A549 (cell line): ENCODE measurements around the gene PRKX. TPM values are rescaled to one million over a fixed set of nuclear protein-coding genes. Genes with fewer than 3 reads are reported as not detected.
A peak's percentile ranks its signal among the peaks of the same experiment; 100 is the strongest.

Source experiments
- ATAC-seq, 2 experiments: fragments of 200-7000 bp in 1 of 2; fragments of >200 bp in 1 of 2; cut with Nextera tagmentation in 1 of 2; cut with Tn5 transposase in 1 of 2; 3 replicates each; pipeline versions ENCODE4 v1.8.0 to v1.9.1; 2018 to 2020; ENCODE audit warnings: mild to moderate bottlenecking in 1 of 2, moderate library complexity in 1 of 2
- CTCF ChIA-PET: fragments of 300-600 bp; sonication (Branson Sonifier 250); formaldehyde crosslinking; extraction: SDS; loops from one replicate; lab custom pipeline; 2021; ENCODE audit warnings: antibody characterized with exemption, inconsistent platforms; lab: Yijun Ruan, JAX
- POLR2A ChIA-PET: fragments of 350-600 bp; formaldehyde crosslinking; extraction: SDS; loops from one replicate; lab custom pipeline; 2021; ENCODE audit warnings: antibody characterized with exemption, inconsistent platforms; lab: Yijun Ruan, JAX
- DNase-seq, 2 experiments: peaks; one replicate each; pipeline versions ENCODE4 v3.0.0 to v3.0.0-alpha.2; 2011 to 2016; ENCODE audit warnings: low read depth in 1 of 2, low spot score in 1 of 2
- FAIRE-seq: peaks from 2 replicates; lab custom pipeline; 2011; peaks lifted over from hg19 to GRCh38; lab: Jason Lieb, UNC
- H3K27ac ChIP-seq, 2 experiments: fragments of >200 bp; sonication (Bioruptor Twin); formaldehyde crosslinking; 3 replicates each; pipeline ENCODE4 v1.5.1; 2016 to 2017
- H3K4me1 ChIP-seq: fragments of >200 bp; sonication (Bioruptor Twin); formaldehyde crosslinking; 3 replicates; pipeline ENCODE4 v1.6.1; 2016
- H3K4me2 ChIP-seq: fragments of >200 bp; sonication (Bioruptor Twin); formaldehyde crosslinking; 3 replicates; pipeline ENCODE4 v1.6.1; 2016
- H3K4me3 ChIP-seq: fragments of >200 bp; sonication (Bioruptor Twin); formaldehyde crosslinking; 3 replicates; pipeline ENCODE4 v1.5.1; 2016
- H3K9me3 ChIP-seq: fragments of >200 bp; sonication (Bioruptor Twin); formaldehyde crosslinking; 3 replicates; pipeline ENCODE4 v1.6.1; 2016
- CBX8 ChIP-seq: fragments of 200-600 bp; sonication (generic); IDR thresholded peaks from 2 replicates; pipeline ENCODE4 v1.6.1; 2016
- CHD4 ChIP-seq: fragments of 200-600 bp; sonication (generic); IDR thresholded peaks from 2 replicates; pipeline ENCODE4 v1.6.1; 2016; ENCODE audit warnings: antibody characterized with exemption, mild to moderate bottlenecking, borderline replicate concordance
- EHF ChIP-seq: fragments of 250-450 bp; sonication (Bioruptor Pico); IDR thresholded peaks from 2 replicates; pipeline ENCODE4 v1.5.0; 2020; ENCODE audit warnings: mild to moderate bottlenecking
- HDAC2 ChIP-seq: fragments of 200-600 bp; sonication (generic); IDR thresholded peaks from 2 replicates; pipeline ENCODE4 v1.6.1; 2016
- HEYL ChIP-seq: fragments of 250-450 bp; sonication (Bioruptor Pico); IDR thresholded peaks from 2 replicates; pipeline ENCODE4 v1.8.0; 2021; ENCODE audit warnings: mild to moderate bottlenecking, moderate library complexity
- HOXA7 ChIP-seq: fragments of 250-450 bp; sonication (Bioruptor Pico); IDR thresholded peaks from 2 replicates; pipeline ENCODE4 v1.5.0; 2020; ENCODE audit warnings: mild to moderate bottlenecking, moderate library complexity
- HOXB13 ChIP-seq: fragments of 250-450 bp; sonication (Bioruptor Pico); IDR thresholded peaks from 2 replicates; pipeline ENCODE4 v1.5.0; 2020; ENCODE audit warnings: low read depth, mild to moderate bottlenecking, moderate library complexity
- NPAS2 ChIP-seq: fragments of 250-450 bp; sonication (Bioruptor Pico); IDR thresholded peaks from 2 replicates; pipeline ENCODE4 v1.8.0; 2022; ENCODE audit warnings: mild to moderate bottlenecking, moderate library complexity, borderline replicate concordance
- PHF8 ChIP-seq: fragments of 200-600 bp; sonication (generic); IDR thresholded peaks from 2 replicates; pipeline ENCODE4 v1.6.1; 2016; ENCODE audit warnings: low read depth, mild to moderate bottlenecking, antibody characterized with exemption, moderate library complexity, borderline replicate concordance
- POLR2A ChIP-seq: IDR thresholded peaks from 2 replicates; pipeline ENCODE4 v1.6.1; 2012; ENCODE audit warnings: mild to moderate bottlenecking, low read length
- POLR2AphosphoS2 ChIP-seq: conservative IDR thresholded peaks from 2 replicates; pipeline ENCODE4 v1.6.1; 2012; ENCODE audit warnings: low read length, improper control_type of control experiment, inconsistent platforms
- RAD21 ChIP-seq, 2 experiments: fragments of >200 bp in 1 of 2; sonication (Bioruptor Twin) in 1 of 2; formaldehyde crosslinking in 1 of 2; IDR thresholded peaks in 1 of 2; conservative IDR thresholded peaks in 1 of 2; 2 replicates in 1 of 2; 3 replicates in 1 of 2; pipeline ENCODE4 v1.6.1; 2012 to 2018; ENCODE audit warnings: inconsistent platforms in 1 of 2
- RCOR1 ChIP-seq: fragments of 150-350 bp; IDR thresholded peaks from 2 replicates; pipeline ENCODE4 v1.6.1; 2014; ENCODE audit warnings: antibody characterized with exemption, low read length, low read depth
- RNF2 ChIP-seq: fragments of 200-600 bp; sonication (generic); IDR thresholded peaks from 2 replicates; pipeline ENCODE4 v1.6.1; 2016; ENCODE audit warnings: low read depth, mild to moderate bottlenecking, antibody characterized with exemption, moderate library complexity, borderline replicate concordance
- SREBF2 ChIP-seq: fragments of 450-650 bp; IDR thresholded peaks from 2 replicates; pipeline ENCODE4 v1.6.1; 2014; ENCODE audit warnings: mild to moderate bottlenecking, moderate library complexity
- TFCP2L1 ChIP-seq: fragments of 250-450 bp; sonication (Bioruptor Pico); IDR thresholded peaks from 2 replicates; pipeline ENCODE4 v1.5.0; 2021; ENCODE audit warnings: mild to moderate bottlenecking
- TP53 ChIP-seq: fragments of 250-450 bp; sonication (Bioruptor Pico); IDR thresholded peaks from 2 replicates; pipeline ENCODE4 v1.5.0; 2021; ENCODE audit warnings: mild to moderate bottlenecking, moderate library complexity
- ZNF302 ChIP-seq: fragments of 250-450 bp; sonication (Bioruptor Pico); IDR thresholded peaks from 2 replicates; pipeline ENCODE4 v1.9.0; 2021; ENCODE audit warnings: inconsistent platforms, mild to moderate bottlenecking, moderate library complexity
- WGBS: methylation state at CpG from one replicate; pipeline ENCODE4 v1.1.6; 2017; ENCODE audit errors: missing lambda C conversion rate; 5-methylcytosine and 5-hydroxymethylcytosine counted together
- polyA plus RNA-seq, 4 experiments: library from polyadenylated mRNA; depleted of rRNA in 3 of 4; stranded (reverse); fragments of >200 nt; fragmentation: RNase III in 1 of 4; extraction: RNeasy Plus Mini Kit Qiagen cat#74134 plus additional on column Dnase treatment in 1 of 4; gene quantifications; 2 replicates in 3 of 4; 3 replicates in 1 of 4; pipeline ENCODE4 v1.2.3, GENCODE V29; 2011 to 2017
- TF ChIP-seq, protein P1 (sequence below): fragments of 450-650 bp; IDR thresholded peaks from 2 replicates; pipeline ENCODE4 v1.6.1; 2014; ENCODE audit warnings: antibody characterized with exemption
- TF ChIP-seq, protein P2 (sequence below): IDR thresholded peaks from 2 replicates; pipeline ENCODE4 v1.6.1; 2012
- TF ChIP-seq, protein P3 (sequence below): fragments of >200 bp; sonication (Bioruptor Twin); formaldehyde crosslinking; IDR thresholded peaks from 3 replicates; pipeline ENCODE4 v1.6.1; 2016
- TF ChIP-seq, protein P4 (sequence below): fragments of >200 bp; sonication (Bioruptor Twin); formaldehyde crosslinking; IDR thresholded peaks from 3 replicates; pipeline ENCODE4 v1.5.1; 2016
- TF ChIP-seq, protein P5 (sequence below): fragments of 250-450 bp; sonication (Bioruptor Pico); IDR thresholded peaks from 2 replicates; pipeline ENCODE4 v1.5.0; 2021; ENCODE audit warnings: mild to moderate bottlenecking, moderate library complexity, borderline replicate concordance

PRKX gene
- polyA plus RNA-seq, 2 of the 4 experiments (the other 2 are of a cell fraction), result 18.2 to 36.0 TPM

DNA sequence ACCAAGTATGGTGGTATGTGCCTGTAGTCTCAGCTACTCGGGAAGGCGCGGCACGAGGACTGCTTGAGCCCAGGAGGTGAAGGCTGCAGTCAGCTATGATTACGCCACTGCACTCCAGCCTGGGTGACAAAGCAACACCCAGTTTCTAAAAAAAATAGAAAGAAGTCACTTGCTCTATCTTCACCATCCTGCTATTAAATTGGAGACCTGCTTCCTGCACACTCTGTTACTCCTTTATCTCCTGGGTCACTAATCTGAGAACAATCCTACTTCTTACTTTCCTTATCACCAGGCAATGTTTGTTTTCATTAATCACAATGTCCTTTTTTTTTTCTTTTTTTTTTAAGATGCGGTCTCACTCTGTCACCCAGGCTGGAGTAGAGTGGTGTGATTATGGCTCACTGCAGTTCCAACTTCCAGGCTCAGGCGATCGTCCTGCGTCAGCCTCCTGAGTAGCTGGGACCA is 16.2 kb downstream of the PRKX start:
- peaks cover 10% of the 10 kb centered on the region; the same call in 2 of the 3 replicates for H3K4me1 ChIP-seq
- no peaks in the 10 kb centered on the region for H3K9me3 ChIP-seq
- peak overlapping the region; percentile 36 for H3K4me2 ChIP-seq
- ChIA-PET POLR2A (no interaction called here), CTCF (no interaction called here)
- 91% methylated on average over 9 of the region's 9 CpGs for WGBS
- no peak for FAIRE-seq
- TF ChIP-seq RNF2, result no peak
- no peak for TF ChIP-seq RCOR1
- no peak for TF ChIP-seq TP53 (CRISPR knock-in tag)
- no peak for TF ChIP-seq ZNF302 (CRISPR knock-in tag)
- TF ChIP-seq PHF8, result no peak
- TF ChIP-seq, protein P1, sequence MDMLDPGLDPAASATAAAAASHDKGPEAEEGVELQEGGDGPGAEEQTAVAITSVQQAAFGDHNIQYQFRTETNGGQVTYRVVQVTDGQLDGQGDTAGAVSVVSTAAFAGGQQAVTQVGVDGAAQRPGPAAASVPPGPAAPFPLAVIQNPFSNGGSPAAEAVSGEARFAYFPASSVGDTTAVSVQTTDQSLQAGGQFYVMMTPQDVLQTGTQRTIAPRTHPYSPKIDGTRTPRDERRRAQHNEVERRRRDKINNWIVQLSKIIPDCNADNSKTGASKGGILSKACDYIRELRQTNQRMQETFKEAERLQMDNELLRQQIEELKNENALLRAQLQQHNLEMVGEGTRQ, result no peak
- no peak for TF ChIP-seq TFCP2L1 (CRISPR knock-in tag)
- no peak for TF ChIP-seq NPAS2 (CRISPR knock-in tag)
- TF ChIP-seq, protein P2, sequence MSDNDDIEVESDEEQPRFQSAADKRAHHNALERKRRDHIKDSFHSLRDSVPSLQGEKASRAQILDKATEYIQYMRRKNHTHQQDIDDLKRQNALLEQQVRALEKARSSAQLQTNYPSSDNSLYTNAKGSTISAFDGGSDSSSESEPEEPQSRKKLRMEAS, result no peak
- TF ChIP-seq HEYL (CRISPR knock-in tag), result no peak
- no peak for TF ChIP-seq HDAC2
- no peak for TF ChIP-seq SREBF2
- no peak for TF ChIP-seq POLR2AphosphoS2
- no peak for TF ChIP-seq EHF (CRISPR knock-in tag)
- no peak for TF ChIP-seq CHD4
- TF ChIP-seq, protein P3, sequence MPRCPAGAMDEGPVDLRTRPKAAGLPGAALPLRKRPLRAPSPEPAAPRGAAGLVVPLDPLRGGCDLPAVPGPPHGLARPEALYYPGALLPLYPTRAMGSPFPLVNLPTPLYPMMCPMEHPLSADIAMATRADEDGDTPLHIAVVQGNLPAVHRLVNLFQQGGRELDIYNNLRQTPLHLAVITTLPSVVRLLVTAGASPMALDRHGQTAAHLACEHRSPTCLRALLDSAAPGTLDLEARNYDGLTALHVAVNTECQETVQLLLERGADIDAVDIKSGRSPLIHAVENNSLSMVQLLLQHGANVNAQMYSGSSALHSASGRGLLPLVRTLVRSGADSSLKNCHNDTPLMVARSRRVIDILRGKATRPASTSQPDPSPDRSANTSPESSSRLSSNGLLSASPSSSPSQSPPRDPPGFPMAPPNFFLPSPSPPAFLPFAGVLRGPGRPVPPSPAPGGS, result no peak
- TF ChIP-seq, protein P4, sequence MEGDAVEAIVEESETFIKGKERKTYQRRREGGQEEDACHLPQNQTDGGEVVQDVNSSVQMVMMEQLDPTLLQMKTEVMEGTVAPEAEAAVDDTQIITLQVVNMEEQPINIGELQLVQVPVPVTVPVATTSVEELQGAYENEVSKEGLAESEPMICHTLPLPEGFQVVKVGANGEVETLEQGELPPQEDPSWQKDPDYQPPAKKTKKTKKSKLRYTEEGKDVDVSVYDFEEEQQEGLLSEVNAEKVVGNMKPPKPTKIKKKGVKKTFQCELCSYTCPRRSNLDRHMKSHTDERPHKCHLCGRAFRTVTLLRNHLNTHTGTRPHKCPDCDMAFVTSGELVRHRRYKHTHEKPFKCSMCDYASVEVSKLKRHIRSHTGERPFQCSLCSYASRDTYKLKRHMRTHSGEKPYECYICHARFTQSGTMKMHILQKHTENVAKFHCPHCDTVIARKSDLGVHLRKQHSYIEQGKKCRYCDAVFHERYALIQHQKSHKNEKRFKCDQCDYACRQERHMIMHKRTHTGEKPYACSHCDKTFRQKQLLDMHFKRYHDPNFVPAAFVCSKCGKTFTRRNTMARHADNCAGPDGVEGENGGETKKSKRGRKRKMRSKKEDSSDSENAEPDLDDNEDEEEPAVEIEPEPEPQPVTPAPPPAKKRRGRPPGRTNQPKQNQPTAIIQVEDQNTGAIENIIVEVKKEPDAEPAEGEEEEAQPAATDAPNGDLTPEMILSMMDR, result no peak
- TF ChIP-seq, all 56 proteins: peak for 0
- ATAC-seq (peak in 1 of 2 experiments; percentile 26; a peak in 3 of 6 replicates), DNase-seq (no peak)
- Histone ChIP-seq H3K27ac (peak overlapping the region in 1 of 2 experiments; percentile 35; a peak in 1 of 6 replicates), H3K4me3 (no peak overlapping the region)

DNA sequence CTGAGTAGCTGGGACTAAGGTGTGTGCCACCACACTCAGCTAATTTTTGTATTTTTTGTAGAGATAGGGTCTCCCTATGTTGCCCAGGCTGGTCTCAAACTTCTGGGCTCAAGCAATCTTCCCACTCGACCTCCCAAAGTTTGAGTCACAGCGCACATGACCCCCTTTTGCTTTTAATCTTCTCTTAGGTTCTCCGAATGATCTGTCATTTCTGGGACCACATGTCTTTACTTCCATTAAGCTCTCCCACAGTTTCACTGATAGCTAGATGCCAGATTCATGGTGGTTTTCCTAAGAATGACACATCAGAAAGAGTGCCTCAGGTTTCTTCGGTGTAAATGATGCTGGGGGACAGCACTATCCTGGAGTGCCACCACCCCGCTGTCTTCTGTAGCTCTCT is 17.9 kb downstream of the PRKX start:
- ChIA-PET POLR2A (no interaction called here), CTCF (no interaction called here)
- WGBS, result 84% methylated on average over 5 of the region's 5 CpGs

More for the DNA sequence above, 17.9 kb downstream of the PRKX start:
- TF ChIP-seq TFCP2L1 (CRISPR knock-in tag) (no peak), CBX8 (no peak), HOXB13 (CRISPR knock-in tag) (no peak), HOXA7 (CRISPR knock-in tag) (no peak), POLR2A (no peak), PHF8 (no peak), RAD21 (conservative IDR thresholded peaks at IDR 0.05 in 1 of 2, IDR thresholded peaks at IDR 0.05 in 1 of 2) (no peak)
- TF ChIP-seq, protein P5, sequence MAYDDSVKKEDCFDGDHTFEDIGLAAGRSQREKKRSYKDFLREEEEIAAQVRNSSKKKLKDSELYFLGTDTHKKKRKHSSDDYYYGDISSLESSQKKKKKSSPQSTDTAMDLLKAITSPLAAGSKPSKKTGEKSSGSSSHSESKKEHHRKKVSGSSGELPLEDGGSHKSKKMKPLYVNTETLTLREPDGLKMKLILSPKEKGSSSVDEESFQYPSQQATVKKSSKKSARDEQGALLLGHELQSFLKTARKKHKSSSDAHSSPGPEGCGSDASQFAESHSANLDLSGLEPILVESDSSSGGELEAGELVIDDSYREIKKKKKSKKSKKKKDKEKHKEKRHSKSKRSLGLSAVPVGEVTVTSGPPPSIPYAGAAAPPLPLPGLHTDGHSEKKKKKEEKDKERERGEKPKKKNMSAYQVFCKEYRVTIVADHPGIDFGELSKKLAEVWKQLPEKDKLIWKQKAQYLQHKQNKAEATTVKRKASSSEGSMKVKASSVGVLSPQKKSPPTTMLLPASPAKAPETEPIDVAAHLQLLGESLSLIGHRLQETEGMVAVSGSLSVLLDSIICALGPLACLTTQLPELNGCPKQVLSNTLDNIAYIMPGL (CRISPR knock-in tag), result no peak
- TF ChIP-seq, protein P3, result no peak
- TF ChIP-seq, all 56 proteins: peak for 0
- FAIRE-seq (no peak), ATAC-seq (no peak), DNase-seq (no peak)
- no peaks in the 10 kb centered on the region for H3K9me3 ChIP-seq
- no peak overlapping the region; a peak in 1 of 6 replicates for H3K27ac ChIP-seq
- no peak overlapping the region for H3K4me3 ChIP-seq
- H3K4me2 ChIP-seq, result no peak overlapping the region
- H3K4me1 ChIP-seq, result peaks cover 10% of the 10 kb centered on the region; the same call in 2 of the 3 replicates
